Measurements from ENCODE around the gene VPS37B.
A peak's percentile ranks its signal among the peaks of the same experiment; 100 is the strongest.

VPS37B gene

GRCh38 chr12:122827258-122827657 is 68.7 kb downstream of the VPS37B start:
- ATAC-seq = no peak
- TF ChIP-seq, protein P1, sequence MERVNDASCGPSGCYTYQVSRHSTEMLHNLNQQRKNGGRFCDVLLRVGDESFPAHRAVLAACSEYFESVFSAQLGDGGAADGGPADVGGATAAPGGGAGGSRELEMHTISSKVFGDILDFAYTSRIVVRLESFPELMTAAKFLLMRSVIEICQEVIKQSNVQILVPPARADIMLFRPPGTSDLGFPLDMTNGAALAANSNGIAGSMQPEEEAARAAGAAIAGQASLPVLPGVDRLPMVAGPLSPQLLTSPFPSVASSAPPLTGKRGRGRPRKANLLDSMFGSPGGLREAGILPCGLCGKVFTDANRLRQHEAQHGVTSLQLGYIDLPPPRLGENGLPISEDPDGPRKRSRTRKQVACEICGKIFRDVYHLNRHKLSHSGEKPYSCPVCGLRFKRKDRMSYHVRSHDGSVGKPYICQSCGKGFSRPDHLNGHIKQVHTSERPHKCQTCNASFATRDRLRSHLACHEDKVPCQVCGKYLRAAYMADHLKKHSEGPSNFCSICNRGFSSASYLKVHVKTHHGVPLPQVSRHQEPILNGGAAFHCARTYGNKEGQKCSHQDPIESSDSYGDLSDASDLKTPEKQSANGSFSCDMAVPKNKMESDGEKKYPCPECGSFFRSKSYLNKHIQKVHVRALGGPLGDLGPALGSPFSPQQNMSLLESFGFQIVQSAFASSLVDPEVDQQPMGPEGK (CRISPR knock-in tag; IDR thresholded peaks at IDR 0.05; ENCODE audit: borderline replicate concordance) = no peak
- no peak for TF ChIP-seq ZNF565 (CRISPR knock-in tag; conservative IDR thresholded peaks at IDR 0.05; ENCODE audit: low read depth)
- TF ChIP-seq GLIS3 (CRISPR knock-in tag; IDR thresholded peaks at IDR 0.05) = no peak
- no peak for TF ChIP-seq BACH2 (CRISPR knock-in tag; IDR thresholded peaks at IDR 0.05; ENCODE audit: borderline replicate concordance)
- TF ChIP-seq TOX (CRISPR knock-in tag; IDR thresholded peaks at IDR 0.05; ENCODE audit: borderline replicate concordance) = no peak
- TF ChIP-seq ESRRG (CRISPR knock-in tag; IDR thresholded peaks at IDR 0.05) = no peak
- TF ChIP-seq ISL1 (CRISPR knock-in tag; IDR thresholded peaks at IDR 0.05) = no peak
- TF ChIP-seq ZNF70 (CRISPR knock-in tag; IDR thresholded peaks at IDR 0.05) = no peak
- no peak for TF ChIP-seq ZC3H10 (CRISPR knock-in tag; IDR thresholded peaks at IDR 0.05)
- TF ChIP-seq ZFP30 (CRISPR knock-in tag; IDR thresholded peaks at IDR 0.05) = no peak
- TF ChIP-seq ARNTL (CRISPR knock-in tag; IDR thresholded peaks at IDR 0.05; ENCODE audit: borderline replicate concordance, low read depth) = no peak
- TF ChIP-seq TCF4 (CRISPR knock-in tag; IDR thresholded peaks at IDR 0.05; ENCODE audit: borderline replicate concordance) = no peak

- no peak for TF ChIP-seq ISL1 (CRISPR knock-in tag; IDR thresholded peaks at IDR 0.05)
- TF ChIP-seq SNAI2 (CRISPR knock-in tag; IDR thresholded peaks at IDR 0.05) = no peak
- TF ChIP-seq ZC3H10 (CRISPR knock-in tag; IDR thresholded peaks at IDR 0.05) = no peak
- TF ChIP-seq GLIS3 (CRISPR knock-in tag; IDR thresholded peaks at IDR 0.05) = no peak
- TF ChIP-seq, protein P2, sequence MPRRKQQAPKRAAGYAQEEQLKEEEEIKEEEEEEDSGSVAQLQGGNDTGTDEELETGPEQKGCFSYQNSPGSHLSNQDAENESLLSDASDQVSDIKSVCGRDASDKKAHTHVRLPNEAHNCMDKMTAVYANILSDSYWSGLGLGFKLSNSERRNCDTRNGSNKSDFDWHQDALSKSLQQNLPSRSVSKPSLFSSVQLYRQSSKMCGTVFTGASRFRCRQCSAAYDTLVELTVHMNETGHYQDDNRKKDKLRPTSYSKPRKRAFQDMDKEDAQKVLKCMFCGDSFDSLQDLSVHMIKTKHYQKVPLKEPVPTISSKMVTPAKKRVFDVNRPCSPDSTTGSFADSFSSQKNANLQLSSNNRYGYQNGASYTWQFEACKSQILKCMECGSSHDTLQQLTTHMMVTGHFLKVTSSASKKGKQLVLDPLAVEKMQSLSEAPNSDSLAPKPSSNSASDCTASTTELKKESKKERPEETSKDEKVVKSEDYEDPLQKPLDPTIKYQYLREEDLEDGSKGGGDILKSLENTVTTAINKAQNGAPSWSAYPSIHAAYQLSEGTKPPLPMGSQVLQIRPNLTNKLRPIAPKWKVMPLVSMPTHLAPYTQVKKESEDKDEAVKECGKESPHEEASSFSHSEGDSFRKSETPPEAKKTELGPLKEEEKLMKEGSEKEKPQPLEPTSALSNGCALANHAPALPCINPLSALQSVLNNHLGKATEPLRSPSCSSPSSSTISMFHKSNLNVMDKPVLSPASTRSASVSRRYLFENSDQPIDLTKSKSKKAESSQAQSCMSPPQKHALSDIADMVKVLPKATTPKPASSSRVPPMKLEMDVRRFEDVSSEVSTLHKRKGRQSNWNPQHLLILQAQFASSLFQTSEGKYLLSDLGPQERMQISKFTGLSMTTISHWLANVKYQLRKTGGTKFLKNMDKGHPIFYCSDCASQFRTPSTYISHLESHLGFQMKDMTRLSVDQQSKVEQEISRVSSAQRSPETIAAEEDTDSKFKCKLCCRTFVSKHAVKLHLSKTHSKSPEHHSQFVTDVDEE (CRISPR knock-in tag; IDR thresholded peaks at IDR 0.05) = no peak
- TF ChIP-seq TCF4 (CRISPR knock-in tag; IDR thresholded peaks at IDR 0.05; ENCODE audit: borderline replicate concordance) = no peak
- no peak for TF ChIP-seq ZNF8 (CRISPR knock-in tag; IDR thresholded peaks at IDR 0.05)
- no peak for TF ChIP-seq ZNF565 (CRISPR knock-in tag; conservative IDR thresholded peaks at IDR 0.05; ENCODE audit: low read depth)
- TF ChIP-seq TOX (CRISPR knock-in tag; IDR thresholded peaks at IDR 0.05; ENCODE audit: borderline replicate concordance) = no peak
- no peak for TF ChIP-seq ESRRG (CRISPR knock-in tag; IDR thresholded peaks at IDR 0.05)
- no peak for TF ChIP-seq CSDC2 (CRISPR knock-in tag; IDR thresholded peaks at IDR 0.05)
- TF ChIP-seq, protein P1 (CRISPR knock-in tag; IDR thresholded peaks at IDR 0.05; ENCODE audit: borderline replicate concordance) = no peak
- no peak for TF ChIP-seq ZFP3 (CRISPR knock-in tag; IDR thresholded peaks at IDR 0.05)
- no peak for TF ChIP-seq ZFP30 (CRISPR knock-in tag; IDR thresholded peaks at IDR 0.05)
- ATAC-seq = peak; percentile 86
Observed at GRCh38 chr12:122825773-122826724, 69.9 kb downstream of the VPS37B start.

DNA sequence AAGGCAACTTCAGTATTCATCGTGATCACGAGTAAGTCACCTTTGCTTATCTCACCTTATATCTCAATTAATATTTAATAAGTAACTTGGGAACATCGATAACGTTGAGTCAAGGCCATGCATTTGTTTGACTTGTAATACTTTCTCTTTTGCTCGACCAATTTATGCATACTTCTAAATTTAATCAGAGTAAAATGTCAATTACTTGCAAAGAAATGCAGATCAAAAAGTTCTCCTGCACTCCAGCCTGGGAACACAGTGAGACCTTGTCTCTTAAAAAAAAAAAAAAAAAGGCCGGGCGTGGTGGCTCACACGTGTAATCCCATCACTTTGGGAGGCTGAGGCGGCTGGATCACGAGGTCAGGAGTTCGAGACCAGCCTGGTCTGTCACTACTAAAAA is 72.5 kb downstream of the VPS37B start:
- ATAC-seq = no peak
- TF ChIP-seq, protein P1 (CRISPR knock-in tag; IDR thresholded peaks at IDR 0.05; ENCODE audit: borderline replicate concordance) = no peak
- TF ChIP-seq SNAI2 (CRISPR knock-in tag; IDR thresholded peaks at IDR 0.05) (no peak), POU6F1 (CRISPR knock-in tag; IDR thresholded peaks at IDR 0.05; ENCODE audit: borderline replicate concordance, low read depth) (no peak), ZNF565 (CRISPR knock-in tag; conservative IDR thresholded peaks at IDR 0.05; ENCODE audit: low read depth) (no peak), BACH2 (CRISPR knock-in tag; IDR thresholded peaks at IDR 0.05; ENCODE audit: borderline replicate concordance) (no peak), CSDC2 (CRISPR knock-in tag; IDR thresholded peaks at IDR 0.05) (no peak), PPARA (CRISPR knock-in tag; IDR thresholded peaks at IDR 0.05; ENCODE audit: borderline replicate concordance) (no peak), GLIS3 (CRISPR knock-in tag; IDR thresholded peaks at IDR 0.05) (no peak), ZFP30 (CRISPR knock-in tag; IDR thresholded peaks at IDR 0.05) (no peak), TCF4 (CRISPR knock-in tag; IDR thresholded peaks at IDR 0.05; ENCODE audit: borderline replicate concordance) (no peak), ESRRG (CRISPR knock-in tag; IDR thresholded peaks at IDR 0.05) (no peak), OSR1 (CRISPR knock-in tag; IDR thresholded peaks at IDR 0.05) (no peak)

Data from SK-N-SH treated with all-trans-retinoic acid at 6 μM for 48 hours (cell line).